Fibroblast of villous mesenchyme (primary cell): ENCODE measurements around the gene EXOC3L4. TPM values are rescaled to one million over a fixed set of nuclear protein-coding genes. Genes with fewer than 3 reads are reported as not detected.

ENCODE experiments used
- DNase-seq: peaks from one replicate; pipeline ENCODE4 v3.0.0-alpha.2; 2010; ENCODE audit warnings: low read depth
- H3K4me3 ChIP-seq: 2 replicates; pipeline ENCODE4 v1.5.1; 2011; ENCODE audit warnings: low read depth, mild to moderate bottlenecking, low read length
- total RNA-seq: library from RNA; depleted of rRNA; stranded (reverse); fragments of >200 nt; gene quantifications from 2 replicates; pipeline ENCODE4 v1.2.3, GENCODE V29; 2012
- TF ChIP-seq, protein P1 (sequence below): IDR thresholded peaks from 2 replicates; pipeline ENCODE4 v1.5.1; 2012; ENCODE audit warnings: low read depth, mild to moderate bottlenecking, low read length; ENCODE audit not compliant: insufficient read depth

The EXOC3L4 gene
- total RNA-seq, 1 donor, result not detected

DNA sequence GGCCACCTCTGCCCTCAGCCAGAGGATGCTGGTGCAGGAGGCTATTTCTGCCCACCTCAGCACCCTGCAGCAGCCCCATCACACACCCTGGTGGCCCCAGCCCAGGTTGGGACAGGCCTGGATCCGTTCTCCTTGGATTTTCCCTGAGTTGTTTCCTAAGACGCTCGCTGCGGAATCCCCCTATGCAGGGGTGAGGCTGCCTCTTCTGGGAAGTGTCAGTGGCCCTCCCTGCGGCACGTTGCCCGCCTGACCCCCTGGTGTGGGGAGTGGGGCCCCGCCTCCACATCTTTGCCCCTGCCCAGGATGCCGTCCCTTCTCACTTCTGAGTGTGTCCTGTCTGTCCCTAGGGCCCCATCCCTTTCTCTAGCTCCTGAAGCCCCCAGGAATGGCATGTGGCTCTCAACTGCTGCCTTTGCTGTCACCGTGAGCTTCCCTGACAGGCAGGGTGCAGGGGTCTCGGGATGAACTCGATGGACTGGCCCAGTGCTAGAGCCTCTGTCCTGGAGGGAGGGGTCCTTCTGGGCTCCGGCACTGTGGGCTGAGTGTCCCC, 594 bp upstream of the EXOC3L4 start:
- TF ChIP-seq, protein P1, sequence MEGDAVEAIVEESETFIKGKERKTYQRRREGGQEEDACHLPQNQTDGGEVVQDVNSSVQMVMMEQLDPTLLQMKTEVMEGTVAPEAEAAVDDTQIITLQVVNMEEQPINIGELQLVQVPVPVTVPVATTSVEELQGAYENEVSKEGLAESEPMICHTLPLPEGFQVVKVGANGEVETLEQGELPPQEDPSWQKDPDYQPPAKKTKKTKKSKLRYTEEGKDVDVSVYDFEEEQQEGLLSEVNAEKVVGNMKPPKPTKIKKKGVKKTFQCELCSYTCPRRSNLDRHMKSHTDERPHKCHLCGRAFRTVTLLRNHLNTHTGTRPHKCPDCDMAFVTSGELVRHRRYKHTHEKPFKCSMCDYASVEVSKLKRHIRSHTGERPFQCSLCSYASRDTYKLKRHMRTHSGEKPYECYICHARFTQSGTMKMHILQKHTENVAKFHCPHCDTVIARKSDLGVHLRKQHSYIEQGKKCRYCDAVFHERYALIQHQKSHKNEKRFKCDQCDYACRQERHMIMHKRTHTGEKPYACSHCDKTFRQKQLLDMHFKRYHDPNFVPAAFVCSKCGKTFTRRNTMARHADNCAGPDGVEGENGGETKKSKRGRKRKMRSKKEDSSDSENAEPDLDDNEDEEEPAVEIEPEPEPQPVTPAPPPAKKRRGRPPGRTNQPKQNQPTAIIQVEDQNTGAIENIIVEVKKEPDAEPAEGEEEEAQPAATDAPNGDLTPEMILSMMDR, result no peak
- peak overlapping the region; percentile 49 for H3K4me3 ChIP-seq
- DNase-seq, result no peak

- TF ChIP-seq, protein P1, result no peak
- no peak for DNase-seq
- peak overlapping the region; percentile 49 for H3K4me3 ChIP-seq
These were observed 769 bp downstream of the EXOC3L4 start for GRCh38 chr14:103095210-103095778.

DNA sequence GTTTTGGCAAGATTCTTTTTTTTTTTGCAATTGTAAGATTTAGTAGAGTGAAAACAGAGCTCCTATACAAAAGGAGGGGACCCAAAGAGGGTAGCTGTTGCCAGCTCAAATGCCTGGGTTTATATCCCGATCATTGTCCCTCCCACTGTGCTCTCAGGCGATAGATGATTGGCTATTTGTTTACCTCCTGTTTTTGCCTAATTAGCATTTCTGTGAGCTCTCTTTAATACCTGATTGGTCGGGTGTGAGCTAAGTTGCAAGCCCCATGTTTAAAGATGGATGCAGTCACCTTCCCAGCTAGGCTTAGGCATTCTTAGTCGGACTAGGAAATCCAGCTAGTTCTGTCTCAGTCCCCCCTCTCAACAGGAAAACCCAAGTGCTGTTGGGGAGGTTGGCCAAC, 1.9 kb downstream of the EXOC3L4 start:
- no peak overlapping the region for H3K4me3 ChIP-seq
- no peak for DNase-seq
- TF ChIP-seq, protein P1, result no peak

DNA sequence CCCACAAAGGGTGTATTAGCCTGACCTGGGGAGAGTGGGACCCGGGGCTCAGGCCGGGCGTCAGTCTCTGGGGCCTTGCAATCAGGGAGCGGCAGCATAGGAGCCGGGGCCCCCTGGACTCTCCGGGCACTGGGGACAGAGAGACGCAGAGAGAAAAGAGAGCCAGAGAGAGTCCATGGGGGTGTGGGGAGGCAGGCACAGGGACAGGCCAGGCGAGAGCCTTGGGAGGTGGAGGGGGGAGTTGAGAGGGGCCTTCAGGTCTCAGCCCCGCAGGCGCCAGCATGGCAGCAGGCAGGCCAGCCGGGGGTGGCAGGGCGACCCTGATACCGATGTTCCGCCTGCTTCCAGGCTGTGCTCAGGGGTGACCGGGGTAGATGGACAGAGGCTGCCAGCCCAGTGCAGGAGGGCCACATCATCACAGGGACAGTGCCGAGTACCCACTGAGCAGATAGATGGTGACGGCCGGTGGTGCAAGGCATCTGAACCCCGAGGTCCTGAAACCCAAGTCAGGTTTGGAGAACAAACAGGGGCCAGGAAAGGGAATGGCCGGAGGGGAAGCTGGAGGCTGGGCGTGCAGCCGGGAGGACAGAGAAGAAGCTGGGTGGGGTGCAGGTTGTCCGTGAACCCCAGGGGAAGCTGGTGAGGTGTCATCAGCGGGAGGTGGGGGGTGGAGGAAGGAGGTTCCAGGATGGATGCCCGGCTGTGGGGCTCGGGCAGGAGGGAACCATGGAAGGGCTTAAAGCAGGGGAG, 2.9 kb downstream of the EXOC3L4 start:
- no peak overlapping the region for H3K4me3 ChIP-seq
- TF ChIP-seq, protein P1, result no peak
- DNase-seq, result no peak

DNA sequence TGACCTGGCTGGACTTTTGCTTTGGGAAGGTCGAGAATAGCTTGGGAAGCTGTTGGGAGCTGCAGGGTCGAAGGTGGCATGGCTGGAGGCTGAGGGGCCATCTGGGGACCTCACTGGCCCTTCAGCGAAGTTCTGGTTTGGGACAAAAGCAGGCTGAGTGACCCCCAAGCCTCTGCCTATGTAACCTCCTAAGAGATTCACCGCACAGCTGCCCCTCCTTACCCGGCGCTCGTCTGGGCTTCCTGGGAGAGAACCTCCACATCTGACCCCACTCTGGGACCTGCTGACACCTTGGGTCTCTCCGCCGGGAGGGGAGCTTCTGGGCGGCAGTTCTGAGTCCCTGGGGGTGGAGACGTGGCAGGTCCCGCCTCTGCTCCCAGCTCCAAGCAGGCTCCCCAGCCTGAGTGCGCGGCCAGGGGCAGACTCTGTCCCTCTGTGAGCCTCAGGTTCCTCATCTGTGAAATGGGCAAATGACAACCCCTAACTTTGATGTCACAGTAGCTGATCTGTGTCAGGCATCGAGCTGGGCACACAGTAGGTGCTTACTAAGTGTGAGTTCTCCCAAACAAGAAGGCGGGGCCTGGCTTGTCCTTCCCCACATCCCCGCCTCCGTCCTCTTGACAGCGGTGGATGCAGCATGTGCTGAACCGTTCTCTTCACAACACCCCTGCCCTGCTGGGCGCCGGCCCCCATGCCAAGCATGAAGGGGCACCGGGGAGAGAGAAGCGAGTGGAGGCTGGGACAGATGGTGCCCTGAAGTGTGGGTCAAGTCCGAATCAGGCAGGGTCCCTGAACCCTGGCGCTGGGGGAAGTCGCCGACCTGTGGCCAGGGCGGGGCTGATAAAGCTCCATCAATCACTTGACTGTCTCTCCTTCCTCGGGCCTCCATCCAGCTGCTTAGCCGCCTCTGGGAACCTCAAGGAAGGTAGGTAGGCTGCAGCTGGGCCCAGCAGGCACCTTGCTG, 3.8 kb downstream of the EXOC3L4 start:
- TF ChIP-seq, protein P1, result no peak
- no peak for DNase-seq
- H3K4me3 ChIP-seq, result no peak overlapping the region

GRCh38 chr14:103099081-103099732, 4.7 kb downstream of the EXOC3L4 start:
- no peak overlapping the region for H3K4me3 ChIP-seq
- TF ChIP-seq, protein P1, result no peak

More at GRCh38 chr14:103099081-103099732, 4.7 kb downstream of the EXOC3L4 start:
- DNase-seq, result peak; percentile 55
